ENCODE results near the gene PTPRR.
A peak's percentile ranks its signal among the peaks of the same experiment; 100 is the strongest.
"Not testable (repeated sequence)": the region's sequence is repeated elsewhere in the genome, so short reads cannot be mapped to it uniquely, and the experiment has no call there.

PTPRR gene

GRCh38 chr12:70739756-70740155 is 180.8 kb downstream of the PTPRR start:
- no peak for DNase-seq

- DNase-seq = no peak
Measured at GRCh38 chr12:70736351-70737133, 184.0 kb downstream of the PTPRR start.

- not testable (repeated sequence) for DNase-seq
Measured at GRCh38 chr12:70735197-70735596, 185.3 kb downstream of the PTPRR start.

GRCh38 chr12:70733385-70733784 is 187.2 kb downstream of the PTPRR start:
- DNase-seq = peak; percentile 8

GRCh38 chr12:70732287-70732686 is 188.3 kb downstream of the PTPRR start:
- DNase-seq = no peak

- DNase-seq = no peak
Measured at GRCh38 chr12:70730675-70731180, 189.8 kb downstream of the PTPRR start.

GRCh38 chr12:70724444-70724843 is 196.1 kb downstream of the PTPRR start:
- no peak for DNase-seq

GRCh38 chr12:70722584-70723343 is 197.8 kb downstream of the PTPRR start:
- no peak for DNase-seq

- no peak for DNase-seq
Measured at GRCh38 chr12:70721656-70722357, 198.7 kb downstream of the PTPRR start.

- DNase-seq = no peak
Measured at GRCh38 chr12:70721216-70721615, 199.3 kb downstream of the PTPRR start.

GRCh38 chr12:70719672-70720420 is 200.7 kb downstream of the PTPRR start:
- DNase-seq = peak; percentile 48

- DNase-seq = no peak
Measured at GRCh38 chr12:70719071-70719470, 201.5 kb downstream of the PTPRR start.

GRCh38 chr12:70711831-70712230 is 208.7 kb downstream of the PTPRR start:
- DNase-seq = no peak

GRCh38 chr12:70709022-70709421 is 211.5 kb downstream of the PTPRR start:
- DNase-seq = no peak

GRCh38 chr12:70706611-70707010 is 213.9 kb downstream of the PTPRR start:
- DNase-seq = no peak

- no peak for DNase-seq
Measured at GRCh38 chr12:70698345-70698744, 222.2 kb downstream of the PTPRR start.

- no peak for DNase-seq
Measured at GRCh38 chr12:70695361-70696023, 225.0 kb downstream of the PTPRR start.

- DNase-seq = no peak
Measured at GRCh38 chr12:70692681-70693288, 227.8 kb downstream of the PTPRR start.

GRCh38 chr12:70691018-70691672 is 229.4 kb downstream of the PTPRR start:
- DNase-seq = no peak

- DNase-seq = no peak
Measured at GRCh38 chr12:70686907-70687306, 233.6 kb downstream of the PTPRR start.

GRCh38 chr12:70686299-70686698 is 234.2 kb downstream of the PTPRR start:
- no peak for DNase-seq
